Right atrium auricular region (tissue), 2 donors: ENCODE data around the gene ALPI. TPM values are rescaled to one million over a fixed set of nuclear protein-coding genes. Genes with fewer than 3 reads are reported as not detected.
"Not testable (repeated sequence)": the region's sequence is repeated elsewhere in the genome, so short reads cannot be mapped to it uniquely, and the experiment has no call there.

Experiments
- DNase-seq: peaks from one replicate; pipeline ENCODE4 v3.0.0-alpha.2; 2019; ENCODE audit warnings: low spot score
- H3K27ac ChIP-seq, 2 donors: fragments of 200-600 bp; sonication (generic); 1 replicate in 1 of 2; 2 replicates in 1 of 2; pipeline ENCODE4 v1.5.1; 2016 to 2019
- H3K27me3 ChIP-seq, 2 donors: fragments of 200-600 bp; sonication (generic); one replicate each; pipeline versions ENCODE4 v1.5.1 to v1.6.0; 2017 to 2019
- H3K36me3 ChIP-seq: fragments of 200-600 bp; sonication (generic); one replicate; pipeline ENCODE4 v1.5.1; 2016
- H3K4me1 ChIP-seq, 2 donors: fragments of 200-600 bp; sonication (generic); one replicate each; pipeline versions ENCODE4 v1.5.1 to v1.6.0; 2017 to 2019
- H3K4me3 ChIP-seq, 2 donors: fragments of 200-600 bp; sonication (generic); 1 replicate in 1 of 2; 2 replicates in 1 of 2; pipeline ENCODE4 v1.5.1; 2017 to 2019; ENCODE audit warnings: mild to moderate bottlenecking in 1 of 2, moderate library complexity in 1 of 2
- H3K9me3 ChIP-seq, 2 donors: fragments of 200-600 bp; sonication (generic); one replicate each; pipeline ENCODE4 v1.5.1; 2019
- CTCF ChIP-seq, 2 donors: fragments of 200-600 bp; sonication (generic); IDR thresholded peaks; one replicate each; pipeline ENCODE4 v1.5.1; 2019; ENCODE audit warnings: antibody characterized with exemption in 2 of 2
- total RNA-seq, 2 donors: library from RNA; depleted of rRNA; stranded (reverse); fragments of >200 nt; gene quantifications; one replicate each; pipeline ENCODE4 v1.1.0, GENCODE V29; 2016

ALPI gene
- total RNA-seq, 2 donors from 2014 or later = not detected

- Histone ChIP-seq H3K4me1 (no peaks in the 10 kb centered on the region), H3K27ac (no peak overlapping the region), H3K4me3 (no peak overlapping the region), H3K36me3 (no peaks in the 10 kb centered on the region), H3K9me3 (no peaks in the 10 kb centered on the region), H3K27me3 (no peaks in the 10 kb centered on the region)
- no peak for TF ChIP-seq CTCF (IDR thresholded peaks at IDR 0.05)
- DNase-seq = no peak
These were observed 23.3 kb upstream of the ALPI start for GRCh38 chr2:232432598-232433184.

- not testable (repeated sequence) for H3K9me3 ChIP-seq, DNase-seq, H3K4me3 ChIP-seq, H3K27me3 ChIP-seq, H3K4me1 ChIP-seq, H3K27ac ChIP-seq, H3K36me3 ChIP-seq
These were observed 22.3 kb upstream of the ALPI start for GRCh38 chr2:232433622-232434021.

- Histone ChIP-seq H3K4me3 (no peak overlapping the region), H3K4me1 (no peaks in the 10 kb centered on the region), H3K27ac (no peak overlapping the region), H3K36me3 (no peaks in the 10 kb centered on the region), H3K9me3 (no peaks in the 10 kb centered on the region), H3K27me3 (no peaks in the 10 kb centered on the region)
- TF ChIP-seq CTCF (IDR thresholded peaks at IDR 0.05) = no peak
- no peak for DNase-seq
These were observed 21.9 kb upstream of the ALPI start for GRCh38 chr2:232434091-232434490.

GRCh38 chr2:232434563-232435374 lies 21.2 kb upstream of the ALPI start:
- no peak for DNase-seq
- no peak overlapping the region for H3K4me3 ChIP-seq
- TF ChIP-seq CTCF (IDR thresholded peaks at IDR 0.05) = no peak
- no peaks in the 10 kb centered on the region for H3K36me3 ChIP-seq
- H3K27me3 ChIP-seq = no peaks in the 10 kb centered on the region
- H3K9me3 ChIP-seq = no peaks in the 10 kb centered on the region
- no peak overlapping the region for H3K27ac ChIP-seq
- no peaks in the 10 kb centered on the region for H3K4me1 ChIP-seq

GRCh38 chr2:232435375-232435648 lies 20.6 kb upstream of the ALPI start:
- DNase-seq = no peak

GRCh38 chr2:232435805-232436204 lies 20.1 kb upstream of the ALPI start:
- H3K4me1 ChIP-seq = no peaks in the 10 kb centered on the region
- no peak overlapping the region for H3K4me3 ChIP-seq
- no peaks in the 10 kb centered on the region for H3K36me3 ChIP-seq
- no peaks in the 10 kb centered on the region for H3K27me3 ChIP-seq
- no peak overlapping the region for H3K27ac ChIP-seq
- no peak for DNase-seq
- no peaks in the 10 kb centered on the region for H3K9me3 ChIP-seq
- no peak for TF ChIP-seq CTCF (IDR thresholded peaks at IDR 0.05)

More at GRCh38 chr2:232435375-232435648, 20.6 kb upstream of the ALPI start:
- H3K4me3 ChIP-seq = no peak overlapping the region
- no peaks in the 10 kb centered on the region for H3K4me1 ChIP-seq
- H3K9me3 ChIP-seq = no peaks in the 10 kb centered on the region
- no peaks in the 10 kb centered on the region for H3K27me3 ChIP-seq
- H3K27ac ChIP-seq = no peak overlapping the region
- TF ChIP-seq CTCF (IDR thresholded peaks at IDR 0.05) = no peak
- H3K36me3 ChIP-seq = no peaks in the 10 kb centered on the region
